BJ (cell line): ENCODE results near the gene MMEL1. TPM values are rescaled to one million over a fixed set of nuclear protein-coding genes. Genes with fewer than 3 reads are reported as not detected.

Experiments
- CTCF ChIA-PET: fragments of 350-600 bp; formaldehyde crosslinking; extraction: SDS; loops from one replicate; lab custom pipeline; 2021; ENCODE audit warnings: antibody characterized with exemption, inconsistent platforms; lab: Yijun Ruan, JAX
- POLR2A ChIA-PET: fragments of 300-600 bp; sonication (Branson Sonifier 250); formaldehyde crosslinking; extraction: SDS; loops from one replicate; lab custom pipeline; 2021; ENCODE audit warnings: antibody characterized with exemption; lab: Charles Lee
- DNase-seq: peaks from one replicate; pipeline ENCODE4 v3.0.0-alpha.2; 2011; ENCODE audit warnings: low read depth
- H3K27me3 ChIP-seq: 2 replicates; pipeline ENCODE4 v1.6.0; 2011; ENCODE audit warnings: low read length; ENCODE audit not compliant: control insufficient read depth, insufficient read depth
- H3K36me3 ChIP-seq: 2 replicates; pipeline ENCODE4 v1.5.1; 2011; ENCODE audit warnings: low read length; ENCODE audit not compliant: control insufficient read depth, insufficient read depth
- H3K4me3 ChIP-seq: 2 replicates; pipeline ENCODE4 v1.5.1; 2011; ENCODE audit warnings: low read depth, mild to moderate bottlenecking, control low read depth, low read length
- CTCF ChIP-seq: IDR thresholded peaks from 2 replicates; pipeline ENCODE4 v1.5.1; 2011; ENCODE audit warnings: low read depth, mild to moderate bottlenecking, control low read depth, inconsistent platforms, low read length, moderate library complexity; ENCODE audit not compliant: insufficient read depth
- polyA plus RNA-seq: library from polyadenylated mRNA; depleted of rRNA; stranded (reverse); fragments of >200 nt; gene quantifications from 2 replicates; pipeline ENCODE4 v1.2.3, GENCODE V29; 2011

Gene MMEL1
- polyA plus RNA-seq, 1 experiment: 0.17 TPM

GRCh38 chr1:2597441-2598328, 35.1 kb downstream of the MMEL1 start:
- Histone ChIP-seq H3K4me3 (no peak overlapping the region), H3K27me3 (no peaks in the 10 kb centered on the region), H3K36me3 (no peaks in the 10 kb centered on the region)
- TF ChIP-seq CTCF: no peak
- no peak for DNase-seq
- ChIA-PET POLR2A (no interaction called here), CTCF (interaction anchor here (0.6 kb wide), 1 partner anchor 152 kb away, joined by 3 read pairs; no protein-coding TSS in a partner anchor)

- Histone ChIP-seq H3K4me3 (no peak overlapping the region), H3K27me3 (no peaks in the 10 kb centered on the region), H3K36me3 (no peaks in the 10 kb centered on the region)
- ChIA-PET POLR2A (no interaction called here), CTCF (no interaction called here)
- no peak for DNase-seq
- TF ChIP-seq CTCF: no peak
Observed at GRCh38 chr1:2596530-2597333, 36.1 kb downstream of the MMEL1 start.

- Histone ChIP-seq H3K27me3 (no peaks in the 10 kb centered on the region), H3K36me3 (no peaks in the 10 kb centered on the region), H3K4me3 (no peak overlapping the region)
- no peak for DNase-seq
- POLR2A ChIA-PET: no interaction called here
- TF ChIP-seq CTCF: no peak
- CTCF ChIA-PET: no interaction called here
Observed at GRCh38 chr1:2595812-2596529, 36.8 kb downstream of the MMEL1 start.

- TF ChIP-seq CTCF: no peak
- Histone ChIP-seq H3K27me3 (no peaks in the 10 kb centered on the region), H3K36me3 (no peaks in the 10 kb centered on the region), H3K4me3 (no peak overlapping the region)
- ChIA-PET CTCF (no interaction called here), POLR2A (no interaction called here)
- no peak for DNase-seq
Observed at GRCh38 chr1:2595261-2595811, 37.5 kb downstream of the MMEL1 start.
